MM.1S (cell line): ENCODE results near the gene PRKAR2B.

Experiments used
- DNase-seq: peaks from one replicate; pipeline ENCODE4 v3.0.0-alpha.2; 2015
- H2AFZ ChIP-seq: fragments of 300-600 bp; sonication (generic); 2 replicates; pipeline ENCODE4 v1.6.0; 2016; ENCODE audit warnings: antibody characterized with exemption, low read length
- H3F3A ChIP-seq: fragments of 300-600 bp; sonication (generic); 2 replicates; pipeline ENCODE4 v1.6.1; 2016; ENCODE audit warnings: mild to moderate bottlenecking, antibody characterized with exemption, low read length, moderate library complexity, mixed read lengths; ENCODE audit not compliant: insufficient read depth
- H3K27ac ChIP-seq: fragments of 300-600 bp; sonication (generic); 2 replicates; pipeline ENCODE4 v1.5.1; 2016; ENCODE audit warnings: mild to moderate bottlenecking, low read length
- H3K27me3 ChIP-seq: fragments of 300-600 bp; sonication (generic); replicated peaks from 2 replicates; pipeline ENCODE4 v1.6.0; 2016; ENCODE audit warnings: low read length; ENCODE audit not compliant: insufficient read depth
- H3K36me3 ChIP-seq: fragments of 300-600 bp; sonication (generic); replicated peaks from 2 replicates; pipeline ENCODE4 v1.6.1; 2016; ENCODE audit warnings: mild to moderate bottlenecking, low read length, mixed read lengths; ENCODE audit not compliant: insufficient read depth
- H3K4me1 ChIP-seq: fragments of 300-600 bp; sonication (generic); 2 replicates; pipeline ENCODE4 v1.6.1; 2016; ENCODE audit warnings: low read length, mixed read lengths
- H3K4me2 ChIP-seq: fragments of 300-600 bp; sonication (generic); 2 replicates; pipeline ENCODE4 v1.6.0; 2016; ENCODE audit warnings: low read depth, low read length
- H3K4me3 ChIP-seq: fragments of 300-600 bp; sonication (generic); 2 replicates; pipeline ENCODE4 v1.5.1; 2016; ENCODE audit warnings: low read length, mixed read lengths
- H3K79me2 ChIP-seq: fragments of 300-600 bp; sonication (generic); 2 replicates; pipeline ENCODE4 v1.6.1; 2016; ENCODE audit warnings: mixed run types, low read length, mixed read lengths
- H3K9ac ChIP-seq: fragments of 300-600 bp; sonication (generic); 2 replicates; pipeline ENCODE4 v1.6.1; 2016; ENCODE audit warnings: low read length, mixed read lengths
- H3K9me2 ChIP-seq: fragments of 300-600 bp; sonication (generic); replicated peaks from 2 replicates; pipeline ENCODE4 v1.6.1; 2016; ENCODE audit warnings: mild to moderate bottlenecking, low read length, mixed read lengths; ENCODE audit not compliant: insufficient read depth
- H3K9me3 ChIP-seq: fragments of 300-600 bp; sonication (generic); replicated peaks from 2 replicates; pipeline ENCODE4 v1.6.1; 2016; ENCODE audit warnings: mild to moderate bottlenecking, low read length, mixed read lengths; ENCODE audit not compliant: insufficient read depth
- H4K20me1 ChIP-seq: fragments of 300-600 bp; sonication (generic); 2 replicates; pipeline ENCODE4 v1.6.1; 2016; ENCODE audit warnings: mild to moderate bottlenecking, low read length, moderate library complexity, mixed read lengths; ENCODE audit not compliant: insufficient read depth
- EZH2 ChIP-seq: fragments of 300-600 bp; sonication (generic); optimal IDR thresholded peaks from 2 replicates; pipeline ENCODE3; 2017; ENCODE audit warnings: low read depth, mild to moderate bottlenecking, antibody characterized with exemption, low read length, mixed read lengths
- EZH2phosphoT487 ChIP-seq: fragments of 300-600 bp; sonication (generic); IDR thresholded peaks from 2 replicates; pipeline ENCODE4 v1.6.1; 2018; ENCODE audit warnings: antibody characterized with exemption, low read length
- TF ChIP-seq, protein P1 (sequence below): fragments of 300-600 bp; sonication (generic); IDR thresholded peaks from 2 replicates; pipeline ENCODE4 v1.5.1; 2016; ENCODE audit warnings: antibody characterized with exemption, low read length, mixed read lengths

The PRKAR2B gene

GRCh38 chr7:107071129-107071528 is 26.6 kb downstream of the PRKAR2B start:
- H3K36me3 ChIP-seq, result no peaks in the 10 kb centered on the region
- no peak overlapping the region for H3K27ac ChIP-seq
- no peak overlapping the region for H3K9ac ChIP-seq
- no peaks in the 10 kb centered on the region for H3K79me2 ChIP-seq
- no peaks in the 10 kb centered on the region for H3K9me3 ChIP-seq
- H4K20me1 ChIP-seq, result no peaks in the 10 kb centered on the region
- peaks cover 10% of the 10 kb centered on the region for H3K4me1 ChIP-seq
- TF ChIP-seq EZH2 (no peak), EZH2phosphoT487 (no peak)
- TF ChIP-seq, protein P1, sequence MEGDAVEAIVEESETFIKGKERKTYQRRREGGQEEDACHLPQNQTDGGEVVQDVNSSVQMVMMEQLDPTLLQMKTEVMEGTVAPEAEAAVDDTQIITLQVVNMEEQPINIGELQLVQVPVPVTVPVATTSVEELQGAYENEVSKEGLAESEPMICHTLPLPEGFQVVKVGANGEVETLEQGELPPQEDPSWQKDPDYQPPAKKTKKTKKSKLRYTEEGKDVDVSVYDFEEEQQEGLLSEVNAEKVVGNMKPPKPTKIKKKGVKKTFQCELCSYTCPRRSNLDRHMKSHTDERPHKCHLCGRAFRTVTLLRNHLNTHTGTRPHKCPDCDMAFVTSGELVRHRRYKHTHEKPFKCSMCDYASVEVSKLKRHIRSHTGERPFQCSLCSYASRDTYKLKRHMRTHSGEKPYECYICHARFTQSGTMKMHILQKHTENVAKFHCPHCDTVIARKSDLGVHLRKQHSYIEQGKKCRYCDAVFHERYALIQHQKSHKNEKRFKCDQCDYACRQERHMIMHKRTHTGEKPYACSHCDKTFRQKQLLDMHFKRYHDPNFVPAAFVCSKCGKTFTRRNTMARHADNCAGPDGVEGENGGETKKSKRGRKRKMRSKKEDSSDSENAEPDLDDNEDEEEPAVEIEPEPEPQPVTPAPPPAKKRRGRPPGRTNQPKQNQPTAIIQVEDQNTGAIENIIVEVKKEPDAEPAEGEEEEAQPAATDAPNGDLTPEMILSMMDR, result no peak
- DNase-seq, result no peak
- no peak overlapping the region for H3K4me2 ChIP-seq
- H3K9me2 ChIP-seq, result no peaks in the 10 kb centered on the region
- H3K27me3 ChIP-seq, result no peaks in the 10 kb centered on the region
- H2AFZ ChIP-seq, result no peak overlapping the region
- no peak overlapping the region for H3K4me3 ChIP-seq
- H3F3A ChIP-seq, result no peaks in the 10 kb centered on the region

DNA sequence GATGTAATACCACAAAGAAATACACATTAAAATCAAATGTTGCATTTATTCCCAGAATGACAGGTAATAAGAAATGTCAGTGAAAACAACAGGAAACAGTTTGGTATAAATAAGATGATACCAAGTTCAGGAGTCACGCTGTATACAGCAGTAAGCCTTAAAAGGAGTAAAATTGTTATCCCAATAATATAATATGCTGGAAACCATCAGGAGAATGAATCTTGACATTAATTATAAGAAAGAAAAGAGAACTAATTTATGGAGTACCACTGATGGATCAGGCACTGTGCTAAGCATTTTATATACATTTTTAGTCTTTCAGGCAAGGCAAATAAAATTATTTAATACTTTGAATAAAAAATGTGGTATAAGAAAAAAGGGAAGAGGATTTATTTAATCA is 27.6 kb downstream of the PRKAR2B start:
- no peaks in the 10 kb centered on the region for H3K27me3 ChIP-seq
- H3K27ac ChIP-seq, result no peak overlapping the region
- no peaks in the 10 kb centered on the region for H3K36me3 ChIP-seq
- no peak for DNase-seq
- H4K20me1 ChIP-seq, result no peaks in the 10 kb centered on the region
- no peaks in the 10 kb centered on the region for H3K9me3 ChIP-seq
- no peak overlapping the region for H3K4me3 ChIP-seq
- H3K9me2 ChIP-seq, result no peaks in the 10 kb centered on the region
- H3K79me2 ChIP-seq, result no peaks in the 10 kb centered on the region
- no peak overlapping the region for H3K9ac ChIP-seq
- no peaks in the 10 kb centered on the region for H3F3A ChIP-seq
- no peak overlapping the region for H3K4me2 ChIP-seq
- H3K4me1 ChIP-seq, result peaks cover 10% of the 10 kb centered on the region
- H2AFZ ChIP-seq, result no peak overlapping the region
- no peak for TF ChIP-seq EZH2

GRCh38 chr7:107075863-107076574 is 31.5 kb downstream of the PRKAR2B start:
- Histone ChIP-seq H3K4me2 (no peak overlapping the region), H3K36me3 (no peaks in the 10 kb centered on the region), H3K9me3 (no peaks in the 10 kb centered on the region), H3K9ac (no peak overlapping the region), H3K4me3 (no peak overlapping the region), H3K4me1 (no peaks in the 10 kb centered on the region), H3K27ac (no peak overlapping the region), H3K27me3 (no peaks in the 10 kb centered on the region), H3K79me2 (no peaks in the 10 kb centered on the region), H4K20me1 (no peaks in the 10 kb centered on the region), H3F3A (no peaks in the 10 kb centered on the region), H3K9me2 (no peaks in the 10 kb centered on the region), H2AFZ (no peak overlapping the region)
- no peak for DNase-seq
- TF ChIP-seq, protein P1, result no peak
- no peak for TF ChIP-seq EZH2phosphoT487
- TF ChIP-seq EZH2, result no peak
